ENCODE measurements around the gene SMAD7.

The SMAD7 gene

GRCh38 chr18:48913775-48914174 lies 37.0 kb downstream of the SMAD7 start:
- DNase-seq = no peak

- DNase-seq = no peak
Measured at GRCh38 chr18:48913201-48913600, 37.6 kb downstream of the SMAD7 start.

- DNase-seq = no peak
Measured at GRCh38 chr18:48910972-48911545, 39.7 kb downstream of the SMAD7 start.

GRCh38 chr18:48909721-48910120 lies 41.0 kb downstream of the SMAD7 start:
- no peak for DNase-seq

GRCh38 chr18:48908916-48909315 lies 41.8 kb downstream of the SMAD7 start:
- DNase-seq = no peak

GRCh38 chr18:48905513-48905912 lies 45.3 kb downstream of the SMAD7 start:
- no peak for DNase-seq

GRCh38 chr18:48904847-48905394 lies 45.8 kb downstream of the SMAD7 start:
- no peak for DNase-seq

- DNase-seq = no peak
Measured at GRCh38 chr18:48904091-48904490, 46.7 kb downstream of the SMAD7 start.

GRCh38 chr18:48902856-48903601 lies 47.7 kb downstream of the SMAD7 start:
- DNase-seq = no peak

GRCh38 chr18:48902023-48902855 lies 48.5 kb downstream of the SMAD7 start:
- DNase-seq = peak; percentile 39

GRCh38 chr18:48901145-48902022 lies 49.4 kb downstream of the SMAD7 start:
- no peak for DNase-seq

GRCh38 chr18:48900469-48900868 lies 50.3 kb downstream of the SMAD7 start:
- DNase-seq = no peak

GRCh38 chr18:48899558-48900174 lies 51.1 kb downstream of the SMAD7 start:
- DNase-seq = no peak

GRCh38 chr18:48898521-48898920 lies 52.2 kb downstream of the SMAD7 start:
- DNase-seq = no peak

GRCh38 chr18:48897531-48897930 lies 53.2 kb downstream of the SMAD7 start:
- DNase-seq = no peak

- no peak for DNase-seq
Measured at GRCh38 chr18:48896875-48897511, 53.8 kb downstream of the SMAD7 start.

GRCh38 chr18:48896326-48896874 lies 54.4 kb downstream of the SMAD7 start:
- DNase-seq = no peak

- no peak for DNase-seq
Measured at GRCh38 chr18:48894799-48895346, 55.9 kb downstream of the SMAD7 start.

GRCh38 chr18:48893608-48894600 lies 56.9 kb downstream of the SMAD7 start:
- DNase-seq = no peak

All from NCI-H1436 treated with DMSO at 0.1 percent for 48 hours (cell line).